H1 (cell line): ENCODE data around the gene MOV10L1. TPM values are rescaled to one million over a fixed set of nuclear protein-coding genes. Genes with fewer than 3 reads are reported as not detected.

Experiments used
- CTCF ChIA-PET: fragments of 300-600 bp; sonication (Branson Sonifier 250); formaldehyde crosslinking; loops from one replicate; lab custom pipeline; 2021; ENCODE audit not compliant: partially characterized antibody; lab: Charles Lee
- POLR2A ChIA-PET: fragments of 300-600 bp; sonication (Branson Sonifier 250); formaldehyde crosslinking; loops from one replicate; lab custom pipeline; 2021; ENCODE audit warnings: inconsistent platforms; ENCODE audit not compliant: partially characterized antibody; lab: Charles Lee
- DNase-seq, 2 experiments: peaks; one replicate each; pipeline versions ENCODE4 v3.0.0 to v3.0.0-alpha.2; 2010 to 2022; ENCODE audit warnings: low spot score in 2 of 2, low read depth in 1 of 2, mixed read lengths in 1 of 2
- FAIRE-seq: peaks from 2 replicates; lab custom pipeline; 2011; peaks lifted over from hg19 to GRCh38; lab: Jason Lieb, UNC
- H2AFZ ChIP-seq: 2 replicates; pipeline ENCODE4 v1.8.1; 2012; ENCODE audit warnings: low read length, inconsistent platforms
- H2AK5ac ChIP-seq: 2 replicates; pipeline ENCODE4 v1.6.1; 2013; ENCODE audit warnings: low read depth, low read length
- H2BK120ac ChIP-seq: replicated peaks from 2 replicates; pipeline ENCODE3; 2013; ENCODE audit warnings: low read depth, low read length, inconsistent platforms
- H2BK12ac ChIP-seq: 2 replicates; pipeline ENCODE4 v1.6.1; 2013; ENCODE audit warnings: low read depth, low read length
- H2BK15ac ChIP-seq: 2 replicates; pipeline ENCODE4 v1.6.1; 2013; ENCODE audit warnings: low read length
- H2BK20ac ChIP-seq: 2 replicates; pipeline ENCODE4 v1.6.1; 2013; ENCODE audit warnings: low read length
- H2BK5ac ChIP-seq: 2 replicates; pipeline ENCODE4 v1.6.1; 2013; ENCODE audit warnings: low read depth, low read length
- H3K14ac ChIP-seq: 2 replicates; pipeline ENCODE4 v1.6.1; 2013; ENCODE audit warnings: inconsistent platforms; ENCODE audit not compliant: insufficient read length
- H3K18ac ChIP-seq: 2 replicates; pipeline ENCODE4 v1.6.1; 2013; ENCODE audit warnings: low read length; ENCODE audit errors: extremely low read depth
- H3K23ac ChIP-seq: 2 replicates; pipeline ENCODE4 v1.6.1; 2013; ENCODE audit warnings: inconsistent platforms; ENCODE audit not compliant: insufficient read length
- H3K23me2 ChIP-seq: 2 replicates; pipeline ENCODE4 v1.6.1; 2013; ENCODE audit warnings: low read depth, low read length
- H3K27ac ChIP-seq: 2 replicates; pipeline ENCODE4 v1.6.1; 2011; ENCODE audit warnings: low read depth, low read length, inconsistent platforms
- H3K27me3 ChIP-seq, 4 experiments: replicated peaks in 1 of 4; 1 replicate in 1 of 4; 2 replicates in 3 of 4; pipeline versions ENCODE4 v1.6.1 to v1.8.1; 2011 to 2013; ENCODE audit warnings: low read length in 3 of 4, mild to moderate bottlenecking in 3 of 4, inconsistent platforms in 2 of 4, mixed read lengths in 2 of 4, moderate library complexity in 1 of 4; ENCODE audit not compliant: control insufficient read depth in 3 of 4, insufficient read depth in 3 of 4; ENCODE audit errors: extremely low read depth in 1 of 4
- H3K36me3 ChIP-seq, 4 experiments: 2 replicates each; pipeline versions ENCODE4 v1.6.1 to v1.8.1; 2011 to 2013; ENCODE audit warnings: mild to moderate bottlenecking in 4 of 4, low read length in 3 of 4, moderate library complexity in 2 of 4, control low read depth in 1 of 4, inconsistent platforms in 1 of 4; ENCODE audit not compliant: insufficient read depth in 4 of 4, control insufficient read depth in 2 of 4
- H3K4ac ChIP-seq: replicated peaks from 2 replicates; pipeline ENCODE3; 2013; ENCODE audit warnings: low read length, low read depth, mixed read lengths, inconsistent platforms; ENCODE audit not compliant: insufficient read length
- H3K4me1 ChIP-seq, 4 experiments: replicated peaks in 1 of 4; 1 replicate in 1 of 4; 2 replicates in 3 of 4; pipeline versions ENCODE4 v1.6.1 to v1.8.1; 2011 to 2013; ENCODE audit warnings: low read length in 3 of 4, inconsistent platforms in 2 of 4, mixed read lengths in 1 of 4; ENCODE audit not compliant: insufficient read depth in 4 of 4, control insufficient read depth in 3 of 4
- H3K4me2 ChIP-seq, 2 experiments: 2 replicates each; pipeline versions ENCODE4 v1.6.1 to v1.8.1; 2011 to 2013; ENCODE audit warnings: low read depth in 2 of 2, low read length in 2 of 2, control low read depth in 1 of 2, inconsistent platforms in 1 of 2, mild to moderate bottlenecking in 1 of 2; ENCODE audit not compliant: insufficient read depth in 1 of 2
- H3K4me3 ChIP-seq, 4 experiments: fragments of 200-600, 300-600 bp in 1 of 4; sonication (generic), shearing (Covaris generic), sonication (Bioruptor Twin) in 1 of 4; 2 replicates each; pipeline versions ENCODE4 v1.5.1 to v1.8.1; 2011 to 2016; ENCODE audit warnings: low read length in 4 of 4, low read depth in 3 of 4, control low read depth in 2 of 4, inconsistent platforms in 2 of 4, mild to moderate bottlenecking in 2 of 4, mixed read lengths in 1 of 4, moderate library complexity in 1 of 4; ENCODE audit not compliant: insufficient read depth in 2 of 4; ENCODE audit errors: extremely low read depth in 1 of 4
- H3K56ac ChIP-seq: replicated peaks from 2 replicates; pipeline ENCODE3; 2013; ENCODE audit warnings: low read depth, mild to moderate bottlenecking, mixed read lengths, low read length, inconsistent platforms; ENCODE audit not compliant: insufficient read length
- H3K79me1 ChIP-seq: 2 replicates; pipeline ENCODE4 v1.6.1; 2013; ENCODE audit warnings: low read depth, low read length, control low read depth
- H3K79me2 ChIP-seq, 2 experiments: 2 replicates each; pipeline versions ENCODE4 v1.6.1 to v1.8.1; 2012 to 2013; ENCODE audit warnings: low read length in 2 of 2, mild to moderate bottlenecking in 2 of 2, inconsistent platforms in 1 of 2; ENCODE audit not compliant: insufficient read depth in 2 of 2, control insufficient read depth in 1 of 2
- H3K9ac ChIP-seq, 4 experiments: replicated peaks in 1 of 4; 1 replicate in 1 of 4; 2 replicates in 3 of 4; pipeline versions ENCODE4 v1.6.1 to v1.8.1; 2011 to 2013; ENCODE audit warnings: low read depth in 3 of 4, low read length in 3 of 4, control low read depth in 2 of 4, mild to moderate bottlenecking in 2 of 4, moderate library complexity in 2 of 4, inconsistent platforms in 1 of 4; ENCODE audit errors: extremely low read depth in 1 of 4
- H3K9me3 ChIP-seq, 2 experiments: 2 replicates each; pipeline versions ENCODE4 v1.6.1 to v1.8.1; 2012 to 2013; ENCODE audit warnings: mild to moderate bottlenecking in 2 of 2, moderate library complexity in 2 of 2, control low read depth in 1 of 2, inconsistent platforms in 1 of 2, low read depth in 1 of 2, low read length in 1 of 2, mixed read lengths in 1 of 2; ENCODE audit not compliant: insufficient read depth in 2 of 2
- H4K20me1 ChIP-seq, 2 experiments: replicated peaks in 1 of 2; 2 replicates each; pipeline versions ENCODE3 to v1.8.1; 2011 to 2013; ENCODE audit warnings: inconsistent platforms in 2 of 2, low read length in 2 of 2, mild to moderate bottlenecking in 1 of 2; ENCODE audit not compliant: insufficient read depth in 2 of 2, control insufficient read depth in 1 of 2
- H4K5ac ChIP-seq: 2 replicates; pipeline ENCODE4 v1.6.1; 2013; ENCODE audit warnings: low read length, low read depth, mixed read lengths, inconsistent platforms; ENCODE audit not compliant: insufficient read length
- H4K8ac ChIP-seq: 2 replicates; pipeline ENCODE4 v1.8.0; 2013; ENCODE audit warnings: mild to moderate bottlenecking, moderate library complexity, low read length, inconsistent platforms; ENCODE audit not compliant: insufficient read depth; ENCODE audit errors: extremely low read depth
- H4K91ac ChIP-seq: replicated peaks from 2 replicates; pipeline ENCODE3; 2013; ENCODE audit warnings: low read length, mixed read lengths, inconsistent platforms; ENCODE audit not compliant: insufficient read length
- CHD1 ChIP-seq: IDR thresholded peaks from 2 replicates; pipeline ENCODE4 v1.6.1; 2012; ENCODE audit warnings: low read depth, low read length, improper control_type of control experiment
- CREB1 ChIP-seq: IDR thresholded peaks from 2 replicates; pipeline ENCODE4 v1.6.1; 2012; ENCODE audit warnings: inconsistent platforms
- CTBP2 ChIP-seq: IDR thresholded peaks from 2 replicates; pipeline ENCODE4 v1.7.0; 2011; ENCODE audit warnings: borderline replicate concordance, mild to moderate bottlenecking, moderate library complexity, mixed read lengths, low read length; ENCODE audit not compliant: insufficient read depth, insufficient read length
- EP300 ChIP-seq, 2 experiments: IDR thresholded peaks; 1 replicate in 1 of 2; 2 replicates in 1 of 2; pipeline ENCODE4 v1.6.1; 2011 to 2012; ENCODE audit warnings: low read depth in 2 of 2, low read length in 2 of 2, mild to moderate bottlenecking in 2 of 2, borderline replicate concordance in 1 of 2, inconsistent platforms in 1 of 2, moderate library complexity in 1 of 2
- FOSL1 ChIP-seq: IDR thresholded peaks from 2 replicates; pipeline ENCODE4 v1.6.1; 2011; ENCODE audit warnings: mild to moderate bottlenecking, low read depth, low read length, moderate library complexity; ENCODE audit not compliant: insufficient read depth
- RFX5 ChIP-seq: IDR thresholded peaks from 2 replicates; pipeline ENCODE4 v1.6.1; 2011; ENCODE audit warnings: low read depth, low read length, improper control_type of control experiment, borderline replicate concordance
- SP2 ChIP-seq: IDR thresholded peaks from 2 replicates; pipeline ENCODE4 v1.6.1; 2012; ENCODE audit warnings: mild to moderate bottlenecking, low read length, inconsistent platforms
- SRF ChIP-seq: IDR thresholded peaks from 2 replicates; pipeline ENCODE4 v1.6.1; 2011; ENCODE audit warnings: mild to moderate bottlenecking, low read depth, low read length, moderate library complexity
- TBP ChIP-seq: IDR thresholded peaks from 2 replicates; pipeline ENCODE4 v1.6.1; 2011; ENCODE audit warnings: low read depth, low read length, improper control_type of control experiment
- WGBS, 2 experiments: shearing (Covaris generic) in 1 of 2; methylation state at CpG; one replicate each; pipeline versions ENCODE4 v1.1.6 to v1.1.7; 2013 to 2015; ENCODE audit warnings: low lambda C conversion rate in 2 of 2, mixed read lengths in 2 of 2, inconsistent platforms in 1 of 2, low coverage in 1 of 2, missing lambda C conversion rate in 1 of 2; ENCODE audit not compliant: insufficient replicate concordance in 2 of 2, insufficient coverage in 1 of 2, insufficient read length in 1 of 2; ENCODE audit errors: extremely low coverage in 1 of 2, missing lambda C conversion rate in 1 of 2; 5-methylcytosine and 5-hydroxymethylcytosine counted together
- polyA plus RNA-seq, 7 experiments: library from polyadenylated mRNA; depleted of rRNA in 3 of 7; stranded (reverse) in 5 of 7; unstranded in 2 of 7; fragments of >200 nt in 5 of 7; fragments of 200-250 nt in 2 of 7; gene quantifications; 1 replicate in 5 of 7; 2 replicates in 1 of 7; 4 replicates in 1 of 7; pipeline versions ENCODE4 v1.2.1 to v1.2.3, GENCODE V29; 2011 to 2013; ENCODE audit warnings: missing spikeins in 2 of 7, mixed read lengths in 2 of 7
- total RNA-seq: library from RNA; stranded (reverse); fragmentation: NEBNext Ultra II Directional; extraction: Animal tissue kit (Norgen Biotek cat#: 25700); gene quantifications from 2 replicates; pipeline ENCODE4 v1.2.1, GENCODE V29; 2021

The MOV10L1 gene
- total and polyA plus RNA-seq, 2 of the 8 experiments (the other 6 are each of a cell fraction or from before 2014, with no cell fraction given) = 0.32 TPM; not detected in 1

- no peaks in the 10 kb centered on the region for H3K79me1 ChIP-seq
- no peak overlapping the region for H3K23ac ChIP-seq
- H2BK120ac ChIP-seq = no peak overlapping the region
- no peaks in the 10 kb centered on the region for H3K23me2 ChIP-seq
- H3K36me3 ChIP-seq = no peaks in the 10 kb centered on the region
- no peaks in the 10 kb centered on the region; a peak in 1 of 7 replicates for H3K27me3 ChIP-seq
- no peak overlapping the region for H3K14ac ChIP-seq
- DNase-seq (peak in 1 of 2 experiments; percentile 49), FAIRE-seq (no peak)
- H4K91ac ChIP-seq = no peak overlapping the region
- ChIA-PET POLR2A (interaction anchor here (1.3 kb wide), 1 partner anchor 10 kb away, joined by 3 read pairs; no protein-coding TSS in a partner anchor), CTCF (interaction anchor here (0.9 to 2.1 kb wide), 6 partner anchors 9 to 60 kb away, joined by 3 to 8 read pairs (median 4); partner anchors contain the start of gene TTLL8)
- H3K79me2 ChIP-seq = no peaks in the 10 kb centered on the region
- H3K56ac ChIP-seq = no peak overlapping the region
- no peak overlapping the region for H2AK5ac ChIP-seq
- no peak overlapping the region for H3K4me2 ChIP-seq
- TF ChIP-seq CTBP2 = no peak
- TF ChIP-seq EP300 (IDR thresholded peaks at IDR 0.05; ENCODE audit: borderline replicate concordance in 1 of 2, low read depth in 2 of 2, low read length in 2 of 2) = no peak
- TF ChIP-seq CREB1 = no peak
- TF ChIP-seq TBP = no peak
- TF ChIP-seq RFX5 = no peak
- TF ChIP-seq SRF = no peak
- TF ChIP-seq FOSL1 = no peak
- TF ChIP-seq SP2 = no peak
- TF ChIP-seq CHD1 = no peak
- H2AFZ ChIP-seq = no peak overlapping the region
- no peak overlapping the region for H2BK15ac ChIP-seq
- H3K9me3 ChIP-seq = no peaks in the 10 kb centered on the region
- H2BK12ac ChIP-seq = no peak overlapping the region
- H4K20me1 ChIP-seq = no peaks in the 10 kb centered on the region
- H2BK5ac ChIP-seq = no peak overlapping the region
- peaks cover 0 to 14% (median 7%) of the 10 kb centered on the region in 4 experiments; a peak in 5 of 7 replicates for H3K4me1 ChIP-seq
- H4K5ac ChIP-seq = no peak overlapping the region
- no peak overlapping the region for H3K4me3 ChIP-seq
- H3K18ac ChIP-seq = no peak overlapping the region
- H4K8ac ChIP-seq = no peak overlapping the region; the same call in 1 of the 2 replicates
- no peak overlapping the region for H2BK20ac ChIP-seq
- no peak overlapping the region for H3K4ac ChIP-seq
- no peak overlapping the region for H3K27ac ChIP-seq
- no peak overlapping the region for H3K9ac ChIP-seq
- WGBS, 2 experiments = 90% methylated on average over 10 of the region's 27 CpGs; no CpG with 5 or more reads in 1 of the 2 experiments
Measured at GRCh38 chr22:50081426-50082196, 8.2 kb upstream of the MOV10L1 start.
